Gastrocnemius medialis (tissue), 4 donors: ENCODE data around the gene LAMC3. TPM values are rescaled to one million over a fixed set of nuclear protein-coding genes. Genes with fewer than 3 reads are reported as not detected.

ENCODE experiments used
- ATAC-seq, 2 donors: fragments of 150-250 bp; one replicate each; pipeline ENCODE4 v1.9.1; 2016
- DNase-seq, 2 donors: peaks; one replicate each; pipeline ENCODE4 v3.0.0-alpha.2; 2019
- H3K27ac ChIP-seq, 4 donors: fragments of 200-600 bp; sonication (generic); 1 replicate in 1 of 4; 2 replicates in 3 of 4; pipeline ENCODE4 v1.5.1; 2016 to 2018; ENCODE audit warnings: mild to moderate bottlenecking in 2 of 4, moderate library complexity in 1 of 4
- H3K27me3 ChIP-seq, 3 donors: fragments of 200-600 bp; sonication (generic) in 2 of 3; 1 replicate in 1 of 3; 2 replicates in 2 of 3; pipeline versions ENCODE4 v1.5.1 to v1.6.0; 2016 to 2019; ENCODE audit warnings: mild to moderate bottlenecking in 1 of 3, moderate library complexity in 1 of 3
- H3K36me3 ChIP-seq, 2 donors: fragments of 200-600 bp; sonication (generic) in 1 of 2; one replicate each; pipeline ENCODE4 v1.5.1; 2017 to 2018
- H3K4me1 ChIP-seq, 2 donors: fragments of 200-600 bp; sonication (generic) in 1 of 2; one replicate each; pipeline ENCODE4 v1.5.1; 2016 to 2017; ENCODE audit warnings: mild to moderate bottlenecking in 2 of 2
- H3K4me3 ChIP-seq, 4 donors: fragments of 200-600 bp; sonication (generic) in 3 of 4; 1 replicate in 1 of 4; 2 replicates in 3 of 4; pipeline ENCODE4 v1.5.1; 2016 to 2019; ENCODE audit warnings: mild to moderate bottlenecking in 2 of 4
- H3K9me3 ChIP-seq, 3 donors: fragments of 200-600 bp; sonication (generic) in 2 of 3; 1 replicate in 1 of 3; 2 replicates in 2 of 3; pipeline ENCODE4 v1.5.1; 2016 to 2019
- CTCF ChIP-seq, 5 experiments: fragments of 450-650 bp in 3 of 5; fragments of 200-600 bp in 2 of 5; sonication (generic) in 2 of 5; IDR thresholded peaks in 4 of 5; conservative IDR thresholded peaks in 1 of 5; 1 replicate in 4 of 5; 2 replicates in 1 of 5; pipeline ENCODE4 v1.5.1; 2016 to 2019; ENCODE audit warnings: antibody characterized with exemption in 5 of 5, mild to moderate bottlenecking in 3 of 5, moderate library complexity in 3 of 5
- POLR2A ChIP-seq, 2 donors: fragments of 450-650 bp; IDR thresholded peaks; one replicate each; pipeline ENCODE4 v1.6.1; 2017; ENCODE audit warnings: antibody characterized with exemption in 2 of 2, mild to moderate bottlenecking in 2 of 2, moderate library complexity in 2 of 2
- in situ Hi-C, 4 donors: fragments of 200-750 bp; cut with MboI; loops; one replicate each; pipeline versions ENCODE4 v1.15.0 to v1.8.0; 2017; ENCODE audit warnings: low sequenced_read_pairs in 4 of 4
- intact Hi-C: fragments of 100-400 bp; cut with DNase I; formaldehyde crosslinking; loops from one replicate; pipeline ENCODE4 v1.15.1; 2023; ENCODE audit warnings: low total_unique reads
- total RNA-seq, 4 donors: library from RNA; depleted of rRNA; stranded (reverse); fragments of >200 nt; gene quantifications; one replicate each; pipeline versions ENCODE4 v1.1.0 to v1.2.3, GENCODE V29; 2016

Gene LAMC3
- total RNA-seq, 4 donors from 2014 or later = 0.07 to 1.5 (median 0.72) TPM

GRCh38 chr9:130994135-130995085, 14.6 kb upstream of the LAMC3 start:
- Histone ChIP-seq H3K36me3 (no peaks in the 10 kb centered on the region), H3K9me3 (no peaks in the 10 kb centered on the region), H3K4me1 (no peaks in the 10 kb centered on the region), H3K4me3 (no peak overlapping the region), H3K27ac (no peak overlapping the region), H3K27me3 (peaks cover 19 to 42% (median 22%) of the 10 kb centered on the region in 3 donors)
- in situ Hi-C loops = no loop called here
- TF ChIP-seq POLR2A (IDR thresholded peaks at IDR 0.05) = no peak
- TF ChIP-seq CTCF (IDR thresholded peaks at IDR 0.05 in 4 of 5, conservative IDR thresholded peaks at IDR 0.05 in 1 of 5) = no peak
- ATAC-seq (no peak), DNase-seq (no peak)
- intact Hi-C loops = no loop called here

DNA sequence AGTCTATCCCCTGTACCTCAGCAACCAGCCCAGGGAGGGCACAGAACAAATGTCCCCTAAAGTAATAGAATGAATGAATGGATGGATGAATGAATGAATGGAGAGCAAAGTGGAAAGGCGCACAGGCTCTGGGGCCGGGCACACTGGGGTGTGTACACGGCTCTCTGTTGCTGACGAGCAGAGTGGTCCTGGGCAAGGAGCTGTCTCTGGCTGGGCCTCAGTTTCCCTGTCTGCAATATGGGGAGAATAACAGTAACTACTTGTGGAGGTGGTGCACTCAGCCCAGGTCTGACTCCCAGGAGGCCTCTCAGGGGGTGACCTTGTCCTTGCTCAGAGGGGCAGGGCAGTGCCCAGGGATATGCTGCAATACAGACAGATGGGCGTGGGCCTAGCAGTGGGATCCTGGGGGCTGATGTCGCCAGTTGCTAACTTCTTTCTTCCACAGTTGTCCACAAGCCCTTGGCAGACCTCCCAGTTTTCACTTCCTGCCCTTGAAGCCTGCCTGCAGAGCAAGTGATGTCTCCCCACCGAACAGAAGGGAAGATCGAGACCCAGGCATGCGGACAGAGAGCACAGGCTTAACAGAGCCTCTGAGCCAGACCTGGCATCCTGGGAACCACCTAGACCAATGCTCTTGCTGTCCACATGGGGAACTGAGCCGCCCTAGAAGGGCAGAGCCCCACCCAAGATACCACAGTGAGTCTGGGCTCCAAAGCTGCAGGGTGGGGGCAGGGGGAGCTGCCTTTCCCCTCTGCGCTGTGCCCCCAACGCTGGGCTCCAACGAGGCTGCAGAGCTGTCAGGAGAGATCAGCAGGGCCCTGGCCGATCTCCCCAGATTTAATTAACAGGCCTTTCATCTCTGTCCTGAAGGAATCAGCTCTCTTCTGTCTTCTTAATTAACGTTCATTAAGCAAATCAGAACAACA, 13.6 kb upstream of the LAMC3 start:
- H3K4me3 ChIP-seq = no peak overlapping the region
- TF ChIP-seq POLR2A (IDR thresholded peaks at IDR 0.05) = no peak
- H3K27ac ChIP-seq = no peak overlapping the region
- peak in 1 of 2 donors; percentile 25 for DNase-seq
- no peak for ATAC-seq
- H3K4me1 ChIP-seq = no peaks in the 10 kb centered on the region
- intact Hi-C loops = no loop called here
- in situ Hi-C loops = no loop called here
- no peaks in the 10 kb centered on the region for H3K9me3 ChIP-seq
- H3K36me3 ChIP-seq = no peaks in the 10 kb centered on the region
- peaks cover 17 to 45% (median 20%) of the 10 kb centered on the region in 3 donors for H3K27me3 ChIP-seq

GRCh38 chr9:130996205-130996604, 12.8 kb upstream of the LAMC3 start:
- H3K27ac ChIP-seq = no peak overlapping the region
- TF ChIP-seq CTCF (IDR thresholded peaks at IDR 0.05 in 4 of 5, conservative IDR thresholded peaks at IDR 0.05 in 1 of 5) = no peak
- ATAC-seq = no peak
- DNase-seq = no peak
- H3K4me1 ChIP-seq = no peaks in the 10 kb centered on the region
- in situ Hi-C loops = no loop called here
- H3K4me3 ChIP-seq = no peak overlapping the region
- intact Hi-C loops = no loop called here
- H3K27me3 ChIP-seq = peaks cover 19 to 42% (median 29%) of the 10 kb centered on the region in 3 donors
- H3K36me3 ChIP-seq = no peaks in the 10 kb centered on the region
- H3K9me3 ChIP-seq = no peaks in the 10 kb centered on the region

GRCh38 chr9:130996676-130997394, 12.1 kb upstream of the LAMC3 start:
- Histone ChIP-seq H3K9me3 (no peaks in the 10 kb centered on the region), H3K36me3 (no peaks in the 10 kb centered on the region), H3K4me1 (no peaks in the 10 kb centered on the region), H3K27ac (no peak overlapping the region), H3K4me3 (no peak overlapping the region), H3K27me3 (peaks cover 23 to 41% (median 35%) of the 10 kb centered on the region in 3 donors)
- ATAC-seq = no peak
- no peak for TF ChIP-seq POLR2A (IDR thresholded peaks at IDR 0.05)
- no peak for TF ChIP-seq CTCF (IDR thresholded peaks at IDR 0.05 in 4 of 5, conservative IDR thresholded peaks at IDR 0.05 in 1 of 5)
- intact Hi-C loops (no loop called here), in situ Hi-C loops (no loop called here)
- no peak for DNase-seq
